RKO (cell line): ENCODE measurements around the gene PRAC1.
A peak's percentile ranks its signal among the peaks of the same experiment; 100 is the strongest.
"Not testable (repeated sequence)": the region's sequence is repeated elsewhere in the genome, so short reads cannot be mapped to it uniquely, and the experiment has no call there.

ENCODE experiments used
- DNase-seq: peaks from one replicate; pipeline ENCODE4 v3.0.0-alpha.2; 2016; ENCODE audit warnings: low spot score

Gene PRAC1

DNA sequence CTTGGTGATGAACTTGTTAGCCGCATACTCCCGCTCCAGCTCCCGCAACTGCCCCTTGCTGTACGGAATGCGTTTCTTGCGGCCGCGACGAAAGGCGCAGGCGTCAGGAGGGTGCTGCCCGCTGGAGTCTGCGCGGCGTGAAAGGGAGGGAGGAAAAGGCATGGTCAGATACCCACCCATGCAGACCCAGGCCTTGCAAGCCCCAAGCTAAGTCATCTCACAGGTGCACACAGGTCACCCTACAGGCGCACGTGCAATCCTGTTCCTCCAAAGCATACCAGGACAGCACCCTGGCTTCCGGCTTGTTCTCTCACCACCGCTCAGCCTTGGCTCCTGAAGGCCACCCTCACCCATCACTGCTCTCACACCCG lies 4.6 kb upstream of the PRAC1 start:
- no peak for DNase-seq

DNA sequence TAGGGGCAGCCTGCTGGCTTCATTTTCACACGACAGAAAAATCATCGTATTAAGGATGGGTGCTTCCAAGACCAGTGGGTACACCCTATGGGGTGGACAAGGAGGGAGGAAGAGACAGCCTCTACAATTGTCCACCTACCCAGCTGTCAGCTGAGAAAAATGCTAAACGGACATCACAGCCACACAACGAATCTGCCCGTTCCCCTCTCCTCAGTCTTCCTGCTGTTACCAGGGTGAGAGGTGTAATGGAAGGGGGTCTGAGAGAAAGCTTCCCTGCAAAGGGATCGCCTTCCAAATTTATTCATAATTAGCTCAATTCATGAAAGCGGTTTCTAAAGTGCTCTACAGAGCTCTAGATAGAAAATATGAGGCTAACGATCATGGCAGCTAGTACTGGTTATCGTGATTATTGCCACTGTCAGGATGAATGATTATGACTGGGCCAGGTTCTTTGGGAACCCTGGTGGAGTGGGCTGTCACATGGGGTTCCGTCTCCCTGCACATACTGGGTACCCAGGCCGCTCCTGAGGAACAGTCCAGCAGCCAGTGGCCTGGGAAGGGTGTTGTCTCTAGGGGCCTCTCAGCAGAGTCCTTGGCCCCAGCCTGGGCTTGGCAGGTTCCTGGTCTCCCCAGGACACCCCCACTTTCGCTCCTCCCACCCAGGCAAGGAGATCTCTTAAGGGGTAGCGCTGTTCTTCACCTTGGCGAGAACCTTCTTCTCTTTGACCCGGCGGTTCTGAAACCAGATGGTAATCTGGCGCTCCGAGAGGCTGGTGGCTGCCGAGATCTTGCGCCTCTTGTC lies 4.0 kb upstream of the PRAC1 start:
- DNase-seq = no peak

DNA sequence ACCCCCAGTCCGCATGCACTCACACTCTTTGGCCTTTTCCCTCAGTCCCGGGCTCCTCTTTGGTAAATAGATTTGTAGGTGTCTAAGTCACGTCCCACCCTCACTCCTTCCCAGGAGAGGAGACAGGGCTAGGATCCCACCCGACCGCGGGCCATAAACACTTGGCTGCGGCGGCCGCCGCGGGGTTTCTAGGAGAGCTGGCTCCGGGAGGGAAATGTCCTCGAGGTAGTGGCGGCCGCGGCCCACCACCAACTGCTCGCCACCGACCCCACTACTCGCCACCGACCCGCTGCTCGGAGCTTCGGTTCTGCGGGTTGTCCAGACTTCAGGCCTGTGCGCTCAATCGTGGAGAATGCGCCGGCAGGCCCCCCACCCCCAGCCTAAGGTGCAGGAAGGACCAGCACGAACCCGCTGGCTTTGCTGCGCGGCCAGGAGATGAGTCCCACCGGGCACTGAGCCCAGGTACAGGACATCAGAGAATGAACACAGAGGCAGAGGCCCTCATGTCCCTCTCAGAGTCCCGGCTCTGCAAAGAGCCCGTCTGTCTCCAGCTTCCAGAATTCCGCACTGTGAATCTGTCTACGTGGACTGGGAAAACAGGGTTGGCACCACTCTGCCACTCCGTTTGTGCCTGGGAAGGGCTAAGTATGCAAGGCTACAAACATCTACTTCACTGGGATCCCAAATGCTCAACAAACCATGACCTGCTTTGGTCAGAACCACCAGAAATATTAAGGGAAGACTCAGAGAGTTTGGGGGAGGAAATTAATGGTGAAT lies 3.2 kb upstream of the PRAC1 start:
- no peak for DNase-seq

DNA sequence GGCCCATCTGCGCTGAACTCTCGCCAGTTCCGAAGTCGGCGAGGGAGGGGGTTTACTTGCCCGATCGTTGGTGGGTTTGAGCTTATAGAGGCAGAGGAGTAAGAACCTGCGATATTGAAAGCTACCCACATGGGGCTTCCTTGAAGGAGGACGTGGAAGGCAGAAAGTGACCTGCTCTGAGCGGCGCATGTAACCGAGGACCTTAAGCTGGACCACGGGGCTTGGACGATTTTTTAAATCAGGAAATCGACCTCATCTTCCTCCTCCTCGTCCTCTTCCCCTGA lies 2.6 kb upstream of the PRAC1 start:
- DNase-seq = no peak

DNA sequence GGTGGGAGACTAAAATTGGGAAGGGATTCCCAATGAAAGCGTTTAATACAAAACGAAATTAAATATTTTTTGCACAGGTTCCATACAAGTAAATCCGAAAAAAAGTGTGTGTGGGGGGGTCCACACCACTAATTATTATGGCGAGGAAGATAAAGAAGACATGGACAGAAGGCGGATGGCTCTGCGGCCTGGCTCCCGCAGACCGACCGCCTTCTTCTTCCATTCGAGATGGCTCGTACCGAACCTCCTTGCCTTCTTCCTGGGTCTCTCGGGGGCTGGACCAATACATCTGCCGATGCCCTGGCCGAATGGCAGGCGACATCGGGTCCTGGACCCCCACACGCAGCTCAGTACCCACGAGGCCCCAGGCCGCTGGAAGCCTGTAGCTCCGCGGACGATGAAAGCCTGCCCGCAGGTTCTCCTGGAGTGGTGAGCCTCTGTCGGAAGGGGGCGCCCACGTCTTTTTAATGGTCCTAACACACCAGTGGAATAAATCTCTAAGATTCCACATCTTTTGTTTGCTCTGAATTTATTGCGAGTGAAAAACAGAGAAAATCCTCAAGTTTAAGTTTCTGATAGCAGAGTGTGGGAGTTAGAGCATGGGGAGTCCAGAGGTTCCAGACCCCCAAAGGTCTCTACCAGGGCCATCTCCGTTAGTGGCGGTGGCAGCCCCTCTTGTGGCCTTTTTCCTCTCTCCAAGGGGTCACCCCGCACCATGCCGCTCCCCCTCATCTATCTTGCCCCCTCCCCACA lies 2.1 kb upstream of the PRAC1 start:
- peak; percentile 56 for DNase-seq

DNA sequence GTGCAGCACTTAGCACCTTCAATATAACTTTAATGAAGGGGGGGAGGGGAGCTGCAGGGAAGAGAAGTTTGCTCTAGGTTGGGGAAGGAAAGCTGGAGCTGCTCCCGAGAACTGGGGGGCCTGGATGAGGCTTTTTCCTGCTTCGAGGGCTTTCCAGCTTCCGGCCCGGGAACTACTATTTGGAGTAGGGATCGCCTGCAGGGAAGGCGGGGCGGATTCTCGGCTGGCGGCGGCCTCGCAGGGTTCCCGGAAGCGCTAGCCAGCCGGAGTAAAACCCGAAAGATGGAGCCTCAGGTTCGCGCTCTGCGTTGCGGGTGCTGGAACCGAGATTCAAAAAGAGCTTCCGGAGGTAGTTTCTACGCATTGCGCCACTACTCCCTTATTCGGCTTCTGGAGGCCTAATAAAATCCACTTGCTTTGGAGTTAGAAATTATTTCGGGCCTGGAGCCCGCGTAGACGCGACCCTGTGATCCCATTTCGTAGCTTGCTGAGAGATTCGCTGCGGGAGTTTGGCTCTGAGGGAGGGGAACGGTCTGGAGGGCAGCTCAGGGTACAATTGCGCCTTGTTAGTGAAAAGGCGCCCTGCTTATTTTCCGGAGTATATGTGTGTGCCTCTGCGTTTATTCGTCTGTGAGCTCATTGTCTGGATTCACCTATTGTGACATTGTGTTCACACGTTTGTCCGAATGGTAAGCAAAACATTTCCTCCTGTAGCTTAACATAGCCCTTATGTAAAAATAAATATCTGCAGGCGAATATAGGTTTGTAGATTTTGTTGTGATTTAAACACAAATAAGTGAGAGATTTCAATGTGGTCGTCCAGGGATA lies 1.3 kb upstream of the PRAC1 start:
- no peak for DNase-seq

DNA sequence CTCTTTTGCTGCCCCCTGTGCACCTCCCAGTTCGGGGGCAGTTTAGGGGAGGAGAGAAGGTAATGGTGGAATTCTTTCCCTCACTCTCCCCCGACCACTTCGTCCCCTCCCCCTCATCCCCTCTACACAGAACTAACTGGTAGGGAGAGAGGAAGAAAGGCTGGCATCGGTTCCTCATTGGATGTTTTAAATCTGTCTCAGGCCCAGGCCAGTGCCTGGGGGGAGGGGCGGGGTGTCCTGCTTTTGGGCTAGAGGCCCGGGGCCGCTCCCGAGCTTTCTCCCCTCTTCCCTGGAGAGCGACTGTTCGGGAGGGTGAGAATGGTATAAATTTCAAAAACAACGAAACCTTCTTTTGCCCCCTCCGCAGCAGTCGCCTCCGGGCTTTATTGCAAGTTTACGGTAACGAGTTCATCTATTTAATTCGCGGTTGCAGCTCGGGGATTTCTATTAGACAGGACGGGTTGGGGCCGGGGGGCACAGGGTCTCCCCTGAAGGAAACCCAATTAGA lies 651 bp upstream of the PRAC1 start, which contains the start of gene PRAC2:
Gene PRAC2, plus strand, starts transcription at position 271 of the 508 bp plus-strand sequence. CDS start 1,226 bp downstream, outside the sequence.
- DNase-seq = no peak

DNA sequence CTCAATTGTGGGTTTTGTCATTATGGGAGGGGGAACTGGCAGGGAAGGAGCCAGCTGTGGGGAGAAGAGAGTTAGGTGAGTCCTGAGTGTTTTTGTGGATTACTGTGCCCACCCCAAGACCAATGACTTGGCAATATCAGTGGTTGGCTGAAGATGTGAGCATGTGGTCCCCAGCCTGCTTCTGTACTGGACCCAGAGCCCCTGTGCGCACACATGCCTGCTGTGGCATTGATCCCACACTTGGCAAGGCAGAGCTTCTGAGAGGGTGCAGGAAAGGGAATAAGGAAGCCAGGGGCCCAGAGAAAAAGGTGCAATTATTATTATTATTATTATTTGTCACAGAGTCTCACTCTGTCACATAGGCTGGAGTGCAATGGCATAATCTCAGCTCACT lies 1.3 kb downstream of the PRAC1 start:
- no peak for DNase-seq

DNA sequence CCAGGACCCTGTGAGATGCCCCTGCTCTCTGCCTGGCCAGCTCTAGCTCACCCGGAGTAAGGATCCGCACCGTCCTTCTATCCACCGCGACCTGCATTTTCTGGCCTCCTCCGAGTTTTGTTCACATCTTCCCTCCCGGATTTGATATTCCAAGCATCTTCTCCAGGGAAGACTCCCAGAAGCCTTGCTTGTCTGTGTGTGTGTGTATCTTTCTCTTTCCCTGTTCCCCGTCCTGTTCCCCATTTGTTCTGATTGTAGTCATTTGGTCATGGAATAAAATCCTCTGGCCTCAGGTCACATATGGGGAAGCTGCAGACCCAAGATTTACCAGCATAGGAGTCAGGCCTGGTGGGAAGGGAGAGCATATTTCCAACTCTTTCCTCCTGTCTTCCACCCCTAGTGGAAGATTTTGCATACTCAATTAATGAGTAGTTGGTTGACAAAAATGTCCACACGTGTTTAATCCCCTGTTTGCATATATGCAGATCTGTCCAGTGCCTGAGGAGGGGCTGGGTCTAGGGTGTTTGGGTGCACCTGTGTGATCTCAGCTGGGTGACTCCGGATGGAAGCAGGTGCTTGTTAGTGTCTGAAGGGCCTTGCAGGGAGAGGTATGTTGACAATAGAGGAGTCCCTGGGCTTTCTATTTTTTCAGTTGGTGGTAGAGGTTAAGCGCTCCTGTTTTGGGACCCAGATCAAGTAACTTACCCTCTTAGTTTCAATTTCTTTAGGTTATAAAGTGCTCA lies 1.9 kb downstream of the PRAC1 start:
- peak; percentile 44 for DNase-seq

DNA sequence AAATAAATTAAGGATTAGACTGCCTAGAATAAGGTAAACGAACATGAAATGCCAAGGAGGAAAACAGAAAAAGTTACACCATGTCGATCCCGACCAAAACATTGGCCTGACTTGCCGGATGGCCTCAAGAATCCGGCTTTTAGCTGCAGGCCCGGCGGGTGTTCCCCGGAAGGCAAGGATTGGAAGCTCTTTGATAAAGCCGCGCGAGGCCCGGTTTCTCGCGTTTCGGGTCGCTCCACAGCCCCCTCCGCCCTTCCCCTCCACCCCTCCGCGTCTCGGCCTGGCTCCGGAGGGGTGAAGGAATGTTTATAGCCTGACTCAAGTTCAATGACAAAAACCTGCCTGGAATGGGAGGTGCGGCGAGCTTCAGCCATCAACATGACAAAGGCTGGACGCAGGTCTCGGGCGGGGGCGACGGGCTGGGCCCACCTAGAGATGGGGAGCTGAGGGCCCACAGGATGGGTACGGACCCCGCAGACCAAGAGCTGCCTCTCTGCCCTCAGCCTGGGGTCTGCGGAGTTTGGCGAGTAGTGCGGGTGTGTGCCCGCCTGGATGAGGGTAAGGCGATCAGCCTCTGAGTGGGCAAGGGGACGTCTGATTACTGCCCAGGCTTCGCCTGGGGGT lies 2.6 kb downstream of the PRAC1 start:
- DNase-seq = peak; percentile 55

DNA sequence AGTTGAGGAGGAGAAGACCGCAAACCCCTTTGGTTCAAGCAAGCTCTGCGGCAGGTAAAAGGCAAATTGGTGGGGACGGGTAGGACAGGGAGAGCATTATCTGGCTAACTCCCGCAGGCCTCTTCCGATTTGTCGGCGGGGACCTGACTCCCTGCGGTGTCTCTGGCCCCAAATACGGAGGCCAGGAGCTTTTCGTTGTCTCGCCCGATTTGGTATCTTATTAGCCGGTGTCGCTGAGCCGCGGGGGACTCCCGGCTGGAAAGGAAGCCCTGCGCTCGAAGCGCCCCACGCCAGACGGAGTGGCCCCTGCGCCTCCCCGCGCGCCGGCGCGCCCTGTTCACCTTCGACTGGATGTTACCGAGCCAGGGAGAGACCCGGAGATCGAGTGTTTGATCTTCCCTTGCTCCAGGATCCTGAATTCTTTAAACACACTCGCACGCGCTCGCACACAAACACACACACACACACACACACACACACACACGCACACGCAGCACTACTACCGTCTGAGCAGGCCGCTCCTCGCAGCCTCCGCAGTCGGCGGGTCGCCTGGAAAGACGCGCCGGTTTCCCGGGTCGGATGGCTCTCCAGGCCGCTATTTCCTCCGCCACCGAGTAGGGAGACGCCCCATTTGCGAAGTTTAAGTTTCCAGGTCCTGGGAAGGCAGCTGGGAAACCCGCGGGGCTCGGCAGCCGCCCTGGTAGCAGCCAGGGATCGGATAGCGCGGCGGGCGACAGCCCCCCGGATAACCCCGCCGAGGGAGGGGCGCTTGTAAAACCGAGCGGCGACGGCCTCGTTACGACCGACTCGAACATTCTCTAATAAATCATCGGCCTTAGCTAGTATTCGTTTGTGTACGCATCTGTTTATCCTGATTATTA lies 3.3 kb downstream of the PRAC1 start:
- peak; percentile 15 for DNase-seq

DNA sequence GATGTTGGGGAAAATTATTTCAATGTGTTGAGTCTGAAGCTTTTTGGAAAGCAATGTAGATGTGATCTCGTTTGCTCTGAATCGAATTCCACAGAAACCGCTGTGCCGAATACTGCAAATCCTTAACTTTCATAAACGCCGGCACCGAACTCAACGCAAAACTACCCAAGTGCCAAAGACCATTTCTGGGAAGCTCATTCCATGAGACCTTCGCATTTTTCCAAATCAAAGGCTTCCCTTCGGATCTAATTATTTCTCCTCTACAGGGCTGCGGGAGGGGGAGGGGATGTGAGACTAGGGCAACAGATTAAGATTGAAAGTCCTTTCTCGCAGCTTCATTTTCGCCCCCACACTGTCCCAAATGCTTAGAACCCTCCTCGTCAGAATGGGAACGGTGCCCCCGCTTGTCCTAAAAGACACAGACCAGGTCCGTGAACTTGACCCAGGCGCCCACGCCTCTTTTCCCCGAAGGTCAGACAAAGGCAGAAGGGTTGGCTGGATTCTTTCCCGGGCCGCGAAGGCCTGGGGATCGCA lies 4.0 kb downstream of the PRAC1 start:
- peak; percentile 34 for DNase-seq

DNA sequence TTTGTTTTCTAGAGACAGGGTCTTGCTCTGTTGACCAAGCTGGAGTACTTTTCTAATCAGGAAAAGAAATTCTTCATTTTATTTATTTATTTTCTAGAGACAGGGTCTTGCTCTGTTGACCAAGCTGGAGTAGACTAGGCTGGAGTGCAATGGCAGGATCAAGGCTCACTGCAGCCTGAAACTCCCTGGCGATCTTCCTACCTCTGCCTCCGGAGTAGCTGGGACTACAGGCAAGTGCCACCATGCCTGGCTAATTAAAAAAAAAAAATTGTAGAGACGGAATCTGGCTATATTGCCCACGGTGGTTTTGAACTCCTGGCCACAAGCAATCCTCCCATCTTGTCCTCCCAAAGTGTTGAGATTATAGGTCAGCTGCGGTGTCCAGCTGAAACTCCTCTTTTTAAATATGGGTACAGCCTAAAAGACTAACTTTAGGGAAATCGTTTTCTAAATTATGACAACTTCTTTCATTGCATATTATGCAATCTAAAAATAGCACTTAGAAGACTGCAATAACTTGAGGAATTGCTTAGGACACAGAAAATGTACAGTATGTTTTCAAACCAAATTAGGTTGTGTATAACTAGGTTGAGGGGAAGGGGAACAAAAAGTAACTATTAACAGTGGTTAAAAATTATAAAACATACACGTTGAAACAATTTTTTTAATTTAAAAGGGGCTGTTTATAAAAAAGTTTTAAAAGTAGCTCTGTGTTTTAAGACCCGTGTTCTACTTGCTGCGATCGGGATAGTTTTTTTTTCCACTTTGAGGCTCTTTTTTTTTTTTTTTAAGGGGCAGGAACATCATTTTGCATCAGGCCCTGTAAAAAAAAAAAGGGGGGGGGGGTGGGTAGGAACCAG lies 4.7 kb downstream of the PRAC1 start:
- no peak for DNase-seq

DNA sequence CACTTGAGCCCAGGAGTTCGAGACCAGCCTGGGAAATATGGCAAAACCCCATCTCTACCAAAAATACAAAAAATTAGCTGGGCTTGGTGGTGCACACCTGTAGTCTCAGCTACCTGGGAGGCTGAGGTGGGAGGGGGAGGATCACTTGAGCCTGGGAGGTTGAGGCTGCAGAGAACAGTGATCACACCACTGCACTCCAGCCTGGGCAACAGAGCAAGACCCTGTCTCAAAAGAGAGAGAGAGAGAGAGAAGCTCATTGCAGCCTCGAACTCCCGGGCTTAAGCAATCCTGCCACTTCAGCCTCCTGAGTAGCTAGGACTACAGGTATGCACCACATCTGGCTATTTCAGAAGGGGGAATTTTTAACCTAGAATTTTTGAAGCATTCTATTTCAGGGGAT lies 5.8 kb downstream of the PRAC1 start:
- not testable (repeated sequence) for DNase-seq

DNA sequence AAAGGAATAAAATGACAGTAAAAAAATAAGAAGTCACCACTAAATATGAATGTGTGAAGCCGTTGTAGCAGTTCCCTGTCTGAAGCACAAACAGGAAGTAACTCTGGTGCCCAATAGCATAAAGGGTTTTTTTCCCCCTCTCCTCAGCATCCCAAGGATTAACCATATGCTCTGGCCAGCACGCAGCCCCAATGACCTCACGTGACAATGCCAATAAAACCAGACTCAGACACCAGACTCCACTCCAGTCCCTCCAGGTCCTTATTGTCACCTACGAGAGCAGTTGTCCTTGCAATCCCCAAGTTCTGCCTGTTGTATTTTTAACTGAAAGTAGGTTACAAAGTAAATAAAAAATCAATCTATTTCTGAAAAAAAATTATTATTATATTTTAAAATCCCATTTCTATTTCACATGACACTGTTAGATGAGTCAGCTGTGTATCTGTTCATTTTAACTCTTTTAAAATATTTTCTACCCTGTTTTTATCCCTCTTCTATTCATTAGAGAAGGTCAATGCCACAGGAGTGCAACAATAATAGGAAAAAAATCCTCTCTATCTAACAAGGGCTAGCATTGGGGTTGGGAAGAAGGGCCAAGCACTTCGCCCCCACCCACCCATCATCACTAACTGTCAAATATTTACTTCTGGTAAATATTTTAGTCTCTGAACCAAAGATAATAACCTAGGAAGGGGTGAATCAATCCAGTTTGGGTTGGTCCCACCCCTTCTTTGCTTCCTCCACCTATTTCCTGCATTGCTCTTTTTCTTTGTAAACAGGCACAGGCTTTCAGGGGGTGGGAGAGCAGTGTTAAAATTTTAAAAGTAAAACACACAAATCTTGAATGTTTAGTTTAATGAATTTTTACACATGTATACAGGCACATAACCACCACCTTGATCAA lies 6.6 kb downstream of the PRAC1 start:
- DNase-seq = no peak

DNA sequence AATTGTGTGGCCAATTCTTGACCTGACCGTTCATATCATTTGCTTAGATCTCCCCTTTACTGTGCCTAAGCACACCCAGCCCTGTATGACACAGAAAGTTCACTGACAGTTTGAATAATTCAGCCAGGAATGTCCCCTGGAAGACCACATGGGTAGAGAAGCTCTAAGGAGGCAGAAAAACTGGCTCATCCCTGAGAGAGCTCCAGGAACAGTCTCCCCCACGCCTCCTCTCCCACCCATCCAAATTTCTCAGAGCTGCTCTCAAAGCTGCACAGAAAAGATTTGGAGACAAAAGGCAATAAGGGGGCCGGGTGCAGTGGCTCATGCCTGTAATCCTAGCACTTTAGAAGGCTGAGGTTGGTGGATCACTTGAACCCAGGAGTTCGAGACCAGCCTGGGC lies 11.2 kb downstream of the PRAC1 start:
- DNase-seq = no peak
